ENCODE results near the gene RPL37A.

The RPL37A gene

GRCh38 chr2:216497382-216498069, 1.1 kb upstream of the RPL37A start:
- TF ChIP-seq CTCF (IDR thresholded peaks at IDR 0.05; ENCODE audit: borderline replicate concordance, insufficient read depth, low read depth, low read length), result no peak
- peak overlapping the region; percentile 75 for H3K4me3 ChIP-seq (ENCODE audit: low read depth, low read length)

- peak overlapping the region; percentile 75 for H3K4me3 ChIP-seq (ENCODE audit: low read depth, low read length)
- no peak for TF ChIP-seq CTCF (IDR thresholded peaks at IDR 0.05; ENCODE audit: borderline replicate concordance, insufficient read depth, low read depth, low read length)
These were observed 620 bp upstream of the RPL37A start for GRCh38 chr2:216498070-216498378.

GRCh38 chr2:216499641-216500218, 1.1 kb downstream of the RPL37A start:
- peak overlapping the region; percentile 75 for H3K4me3 ChIP-seq (ENCODE audit: low read depth, low read length)
- TF ChIP-seq CTCF (IDR thresholded peaks at IDR 0.05; ENCODE audit: borderline replicate concordance, insufficient read depth, low read depth, low read length), result no peak

GRCh38 chr2:216500572-216500971, 1.9 kb downstream of the RPL37A start:
- TF ChIP-seq CTCF (IDR thresholded peaks at IDR 0.05; ENCODE audit: borderline replicate concordance, insufficient read depth, low read depth, low read length), result no peak
- peak overlapping the region; percentile 75 for H3K4me3 ChIP-seq (ENCODE audit: low read depth, low read length)

GRCh38 chr2:216501854-216502253, 3.2 kb downstream of the RPL37A start:
- H3K4me3 ChIP-seq (ENCODE audit: low read depth, low read length), result no peak overlapping the region
- no peak for TF ChIP-seq CTCF (IDR thresholded peaks at IDR 0.05; ENCODE audit: borderline replicate concordance, insufficient read depth, low read depth, low read length)

- no peak for TF ChIP-seq CTCF (IDR thresholded peaks at IDR 0.05; ENCODE audit: borderline replicate concordance, insufficient read depth, low read depth, low read length)
- H3K4me3 ChIP-seq (ENCODE audit: low read depth, low read length), result no peak overlapping the region
These were observed 3.9 kb downstream of the RPL37A start for GRCh38 chr2:216502381-216503158.
